BE2C (cell line): ENCODE data around the gene ZCCHC14.
"Not testable (repeated sequence)": the region's sequence is repeated elsewhere in the genome, so short reads cannot be mapped to it uniquely, and the experiment has no call there.

ENCODE experiments used
- DNase-seq: peaks from one replicate; pipeline ENCODE4 v3.0.0-alpha.2; 2020
- H3K27me3 ChIP-seq: fragments of 250-450 bp; sonication (Bioruptor Pico); 2 replicates; pipeline ENCODE4 v1.5.1; 2020; ENCODE audit warnings: mild to moderate bottlenecking
- H3K36me3 ChIP-seq: fragments of 250-450 bp; sonication (Bioruptor Pico); 2 replicates; pipeline ENCODE4 v1.5.1; 2020; ENCODE audit warnings: mild to moderate bottlenecking
- H3K4me1 ChIP-seq: fragments of 250-450 bp; sonication (Bioruptor Pico); 2 replicates; pipeline ENCODE4 v1.5.1; 2020
- H3K4me3 ChIP-seq: 2 replicates; pipeline ENCODE4 v1.5.1; 2011; ENCODE audit warnings: low read depth, low read length
- H3K9me3 ChIP-seq: fragments of 250-450 bp; sonication (Bioruptor Pico); 2 replicates; pipeline ENCODE4 v1.5.1; 2020
- TF ChIP-seq, protein P1 (sequence below): IDR thresholded peaks from 2 replicates; pipeline ENCODE4 v1.5.1; 2012; ENCODE audit warnings: mild to moderate bottlenecking, low read depth, low read length

Gene ZCCHC14

DNA sequence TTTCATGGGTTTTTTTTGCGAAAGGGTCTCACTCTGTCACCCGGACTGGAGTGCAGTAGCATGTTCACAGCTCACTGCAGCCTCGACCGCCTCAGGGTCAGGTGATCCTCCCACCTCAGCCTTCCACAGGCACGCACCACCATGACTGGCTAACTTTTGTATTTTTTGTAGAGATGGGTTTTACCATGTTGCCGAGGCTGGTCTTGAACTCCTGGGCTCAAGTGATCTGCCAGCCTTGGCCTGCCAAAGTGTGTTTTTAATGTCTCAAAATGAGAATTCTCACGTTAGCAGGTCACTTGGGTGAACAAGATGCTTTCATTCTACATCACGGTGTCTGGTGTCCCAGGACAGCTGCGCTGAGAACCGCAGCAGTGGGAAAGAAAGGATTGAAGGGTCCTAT lies 112.4 kb downstream of the ZCCHC14 start:
- H3K36me3 ChIP-seq, result no peaks in the 10 kb centered on the region; the same call in 1 of the 2 replicates
- DNase-seq, result no peak
- H3K9me3 ChIP-seq, result no peaks in the 10 kb centered on the region
- no peaks in the 10 kb centered on the region; the same call in 1 of the 2 replicates for H3K4me1 ChIP-seq
- H3K27me3 ChIP-seq, result no peaks in the 10 kb centered on the region
- no peak overlapping the region for H3K4me3 ChIP-seq
- TF ChIP-seq, protein P1, sequence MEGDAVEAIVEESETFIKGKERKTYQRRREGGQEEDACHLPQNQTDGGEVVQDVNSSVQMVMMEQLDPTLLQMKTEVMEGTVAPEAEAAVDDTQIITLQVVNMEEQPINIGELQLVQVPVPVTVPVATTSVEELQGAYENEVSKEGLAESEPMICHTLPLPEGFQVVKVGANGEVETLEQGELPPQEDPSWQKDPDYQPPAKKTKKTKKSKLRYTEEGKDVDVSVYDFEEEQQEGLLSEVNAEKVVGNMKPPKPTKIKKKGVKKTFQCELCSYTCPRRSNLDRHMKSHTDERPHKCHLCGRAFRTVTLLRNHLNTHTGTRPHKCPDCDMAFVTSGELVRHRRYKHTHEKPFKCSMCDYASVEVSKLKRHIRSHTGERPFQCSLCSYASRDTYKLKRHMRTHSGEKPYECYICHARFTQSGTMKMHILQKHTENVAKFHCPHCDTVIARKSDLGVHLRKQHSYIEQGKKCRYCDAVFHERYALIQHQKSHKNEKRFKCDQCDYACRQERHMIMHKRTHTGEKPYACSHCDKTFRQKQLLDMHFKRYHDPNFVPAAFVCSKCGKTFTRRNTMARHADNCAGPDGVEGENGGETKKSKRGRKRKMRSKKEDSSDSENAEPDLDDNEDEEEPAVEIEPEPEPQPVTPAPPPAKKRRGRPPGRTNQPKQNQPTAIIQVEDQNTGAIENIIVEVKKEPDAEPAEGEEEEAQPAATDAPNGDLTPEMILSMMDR, result no peak

DNA sequence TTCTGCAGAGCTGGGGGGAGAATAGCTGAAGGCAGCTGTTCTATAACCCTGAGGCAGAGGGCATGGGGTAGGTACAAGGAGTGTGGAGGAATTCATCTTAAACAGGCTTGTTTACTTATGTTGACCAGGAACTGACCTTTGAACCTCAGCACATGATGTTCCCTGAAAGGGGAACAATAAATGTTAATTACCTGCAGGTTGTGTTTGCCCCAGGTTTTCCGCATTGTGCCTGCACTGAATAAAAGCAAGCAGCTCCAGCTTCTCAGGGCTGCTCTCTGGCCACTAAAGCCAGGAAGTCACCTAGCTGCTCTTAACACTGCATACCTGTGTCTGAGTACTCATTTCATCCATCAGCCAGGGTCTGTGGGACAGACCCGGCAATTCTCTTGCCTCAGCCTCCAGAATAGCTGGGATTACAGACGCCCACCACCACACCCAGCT lies 113.5 kb downstream of the ZCCHC14 start:
- DNase-seq, H3K4me3 ChIP-seq, H3K36me3 ChIP-seq, H3K27me3 ChIP-seq, H3K9me3 ChIP-seq, H3K4me1 ChIP-seq: not testable (repeated sequence)

DNA sequence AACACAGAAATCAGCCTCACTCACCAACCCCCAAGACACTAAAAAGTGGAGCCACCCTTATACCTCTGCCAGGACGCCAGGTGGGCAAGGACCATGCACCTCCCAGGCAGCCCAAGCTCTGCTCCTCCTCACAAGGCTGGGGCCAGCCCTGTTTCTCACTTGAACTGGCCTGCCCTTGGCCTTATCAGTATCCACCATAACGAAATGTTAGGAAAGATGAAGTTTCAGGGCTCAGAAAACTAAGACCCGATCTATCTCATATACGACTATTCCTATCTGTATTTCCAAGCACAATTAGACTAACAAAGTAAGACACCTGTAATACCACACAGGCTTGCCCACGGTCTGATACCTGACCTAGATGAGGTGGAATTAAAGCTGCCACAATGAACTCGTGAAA lies 116.2 kb downstream of the ZCCHC14 start:
- Histone ChIP-seq H3K9me3 (no peaks in the 10 kb centered on the region), H3K4me1 (peaks cover 6% of the 10 kb centered on the region), H3K4me3 (no peak overlapping the region), H3K36me3 (no peaks in the 10 kb centered on the region; the same call in none of the 2 replicates), H3K27me3 (no peaks in the 10 kb centered on the region)
- no peak for DNase-seq
- TF ChIP-seq, protein P1, result no peak

DNA sequence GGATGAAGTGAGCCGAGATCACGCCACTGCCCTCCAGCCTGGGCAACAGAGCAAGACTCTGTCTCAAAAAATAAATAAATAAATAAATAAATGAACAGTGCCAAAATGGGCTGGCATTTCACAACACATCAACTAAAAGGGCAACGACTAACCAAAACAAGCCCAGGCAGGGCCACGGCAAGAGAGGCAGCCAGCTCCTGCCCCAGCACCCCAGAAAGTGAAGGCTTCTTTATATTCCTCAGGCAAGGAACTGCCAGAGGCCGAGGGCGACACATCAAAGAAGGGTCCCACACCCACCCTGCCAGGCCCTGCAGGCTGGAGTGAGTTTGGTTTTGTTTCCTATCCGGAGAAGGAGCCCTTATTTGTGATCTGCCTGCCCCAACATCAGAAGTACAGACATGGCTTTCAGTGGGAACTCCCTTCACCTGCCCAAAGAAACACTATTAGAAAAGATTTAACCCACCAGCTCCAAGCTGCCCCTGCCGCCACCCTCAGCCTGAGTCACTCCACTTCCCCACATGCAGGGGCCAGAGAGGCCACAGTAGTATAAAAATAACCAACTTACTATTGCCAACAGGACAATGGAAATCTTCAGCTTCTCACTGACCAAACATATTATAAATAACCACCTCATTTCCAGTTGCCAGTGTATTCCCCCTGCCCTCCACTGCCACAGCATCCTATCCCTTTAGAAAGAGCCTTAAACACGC lies 117.2 kb downstream of the ZCCHC14 start:
- H3K4me1 ChIP-seq, result peaks cover 14% of the 10 kb centered on the region
- DNase-seq, result no peak
- H3K9me3 ChIP-seq, result no peaks in the 10 kb centered on the region
- no peak overlapping the region for H3K4me3 ChIP-seq
- no peaks in the 10 kb centered on the region for H3K27me3 ChIP-seq
- no peaks in the 10 kb centered on the region; the same call in none of the 2 replicates for H3K36me3 ChIP-seq
- TF ChIP-seq, protein P1, result no peak

DNA sequence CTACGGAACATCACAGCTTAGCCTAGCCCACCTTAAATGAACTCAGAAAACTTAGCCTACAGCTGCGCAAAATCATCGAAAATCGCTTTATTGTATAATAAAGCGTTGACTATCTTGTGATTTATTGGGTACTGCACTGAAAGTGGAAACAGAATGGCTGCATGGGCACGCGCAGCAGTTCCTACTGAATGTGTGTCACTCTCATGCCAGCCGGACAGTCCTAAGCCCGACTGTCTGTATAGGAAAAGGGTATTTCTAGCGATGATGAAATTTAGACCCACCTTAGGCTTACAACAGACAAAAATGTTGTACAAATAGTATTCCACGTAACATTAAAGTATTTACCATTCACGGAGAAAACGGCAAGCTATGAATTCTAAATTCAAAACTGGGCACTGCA lies 118.5 kb downstream of the ZCCHC14 start:
- Histone ChIP-seq H3K4me3 (no peak overlapping the region), H3K36me3 (no peaks in the 10 kb centered on the region; the same call in none of the 2 replicates), H3K4me1 (peaks cover 21% of the 10 kb centered on the region), H3K27me3 (no peaks in the 10 kb centered on the region), H3K9me3 (no peaks in the 10 kb centered on the region)
- TF ChIP-seq, protein P1, result no peak
- DNase-seq, result no peak

DNA sequence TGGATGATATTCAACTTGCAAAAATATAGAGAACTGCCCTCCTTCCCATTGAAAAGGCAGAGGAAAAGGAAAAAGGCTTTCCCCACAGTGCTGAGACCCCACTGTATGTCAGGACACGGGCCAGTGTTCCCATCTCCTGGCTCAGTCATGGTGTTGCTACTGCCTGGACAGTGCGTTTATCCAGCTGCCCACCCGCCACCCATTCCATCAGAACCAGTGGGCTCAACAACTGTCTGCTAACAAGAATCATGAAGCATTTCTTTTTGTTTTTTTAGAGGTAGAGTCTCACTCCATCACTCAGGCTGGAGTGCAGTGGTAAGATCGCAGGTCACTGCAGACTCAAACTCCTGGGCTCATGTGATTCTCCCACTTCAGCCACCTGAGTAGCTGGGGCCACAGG lies 120.5 kb downstream of the ZCCHC14 start:
- H3K4me3 ChIP-seq, result no peak overlapping the region
- TF ChIP-seq, protein P1, result no peak
- H3K36me3 ChIP-seq, result no peaks in the 10 kb centered on the region; the same call in none of the 2 replicates
- DNase-seq, result no peak
- H3K9me3 ChIP-seq, result no peaks in the 10 kb centered on the region
- peaks cover 35% of the 10 kb centered on the region for H3K4me1 ChIP-seq
- no peaks in the 10 kb centered on the region for H3K27me3 ChIP-seq
